SK-N-SH treated with all-trans-retinoic acid at 6 μM for 48 hours (cell line): ENCODE data around the gene PARD3B.

ENCODE experiments used
- ATAC-seq: fragments of 200-7000 bp; cut with Tn5 transposase; 3 replicates; pipeline ENCODE4 v1.9.1; 2020; ENCODE audit warnings: mild to moderate bottlenecking, moderate library complexity
- ARNTL ChIP-seq: fragments of 450-650 bp; formaldehyde crosslinking; IDR thresholded peaks from 2 replicates; pipeline ENCODE4 v1.5.0; 2020; ENCODE audit warnings: low read depth, mild to moderate bottlenecking, moderate library complexity, borderline replicate concordance
- BACH2 ChIP-seq: fragments of 250-450 bp; sonication (Bioruptor Pico); IDR thresholded peaks from 2 replicates; pipeline ENCODE4 v1.9.0; 2021; ENCODE audit warnings: mild to moderate bottlenecking, borderline replicate concordance
- CREB5 ChIP-seq: fragments of 250-450 bp; sonication (Bioruptor Pico); IDR thresholded peaks from 2 replicates; pipeline ENCODE4 v1.5.1; 2020; ENCODE audit warnings: low read depth, mild to moderate bottlenecking, moderate library complexity
- CSRNP3 ChIP-seq: fragments of 250-450 bp; sonication (Bioruptor Pico); IDR thresholded peaks from 2 replicates; pipeline ENCODE4 v1.5.1; 2021; ENCODE audit warnings: mild to moderate bottlenecking, moderate library complexity
- GLIS3 ChIP-seq: fragments of 250-450 bp; sonication (Bioruptor Pico); IDR thresholded peaks from 2 replicates; pipeline ENCODE4 v1.5.0; 2020; ENCODE audit warnings: mild to moderate bottlenecking, moderate library complexity
- ISL1 ChIP-seq: fragments of 250-450 bp; sonication (Bioruptor Pico); IDR thresholded peaks from 2 replicates; pipeline ENCODE4 v2.1.2; 2022; ENCODE audit warnings: mild to moderate bottlenecking, moderate library complexity
- OSR1 ChIP-seq: fragments of 250-450 bp; sonication (Bioruptor Pico); IDR thresholded peaks from 2 replicates; pipeline ENCODE4 v1.8.0; 2022; ENCODE audit warnings: moderate library complexity, mild to moderate bottlenecking, inconsistent platforms
- PATZ1 ChIP-seq: fragments of 250-450 bp; sonication (Bioruptor Pico); IDR thresholded peaks from 2 replicates; pipeline ENCODE4 v1.8.0; 2020; ENCODE audit warnings: mild to moderate bottlenecking, moderate library complexity, borderline replicate concordance
- POU6F1 ChIP-seq: fragments of 250-450 bp; sonication (Bioruptor Pico); IDR thresholded peaks from 2 replicates; pipeline ENCODE4 v1.8.0; 2021; ENCODE audit warnings: low read depth, mild to moderate bottlenecking, moderate library complexity, borderline replicate concordance
- PPARA ChIP-seq: fragments of 250-450 bp; sonication (Bioruptor Pico); IDR thresholded peaks from 2 replicates; pipeline ENCODE4 v1.5.0; 2020; ENCODE audit warnings: mild to moderate bottlenecking, borderline replicate concordance
- RARB ChIP-seq: fragments of 250-450 bp; sonication (Bioruptor Pico); IDR thresholded peaks from 2 replicates; pipeline ENCODE4 v1.8.0; 2021; ENCODE audit warnings: mild to moderate bottlenecking, moderate library complexity
- SNAI2 ChIP-seq: fragments of 250-450 bp; sonication (Bioruptor Pico); IDR thresholded peaks from 2 replicates; pipeline ENCODE4 v1.5.0; 2020; ENCODE audit warnings: mild to moderate bottlenecking, moderate library complexity
- TCF4 ChIP-seq: fragments of 250-450 bp; sonication (Bioruptor Pico); IDR thresholded peaks from 2 replicates; pipeline ENCODE4 v1.8.0; 2021; ENCODE audit warnings: mild to moderate bottlenecking, moderate library complexity, borderline replicate concordance
- ZC3H10 ChIP-seq: fragments of 250-450 bp; sonication (Bioruptor Pico); IDR thresholded peaks from 2 replicates; pipeline ENCODE4 v1.5.1; 2021; ENCODE audit warnings: mild to moderate bottlenecking, moderate library complexity
- ZFP3 ChIP-seq: fragments of 250-450 bp; sonication (Bioruptor Pico); IDR thresholded peaks from 2 replicates; pipeline ENCODE4 v1.5.0; 2020; ENCODE audit warnings: mild to moderate bottlenecking, moderate library complexity
- ZNF565 ChIP-seq: fragments of 450-650 bp; formaldehyde crosslinking; conservative IDR thresholded peaks from 2 replicates; pipeline ENCODE4 v1.5.0; 2020; ENCODE audit warnings: low read depth, mild to moderate bottlenecking, moderate library complexity
- ZNF70 ChIP-seq: fragments of 450-650 bp; formaldehyde crosslinking; IDR thresholded peaks from 2 replicates; pipeline ENCODE4 v1.5.0; 2020; ENCODE audit warnings: mild to moderate bottlenecking, moderate library complexity
- ZNF8 ChIP-seq: fragments of 450-650 bp; formaldehyde crosslinking; IDR thresholded peaks from 2 replicates; pipeline ENCODE4 v1.5.0; 2020; ENCODE audit warnings: mild to moderate bottlenecking, moderate library complexity

Gene PARD3B

GRCh38 chr2:205177546-205177945 lies 632.3 kb downstream of the PARD3B start (continued):
- TF ChIP-seq RARB (CRISPR knock-in tag) (no peak), POU6F1 (CRISPR knock-in tag) (no peak), CSRNP3 (CRISPR knock-in tag) (no peak), ZNF70 (CRISPR knock-in tag) (no peak)
- TF ChIP-seq, all 23 proteins: peak for 0

- no peak for ATAC-seq
- no peak for TF ChIP-seq POU6F1 (CRISPR knock-in tag)
- no peak for TF ChIP-seq ARNTL (CRISPR knock-in tag)
- TF ChIP-seq TCF4 (CRISPR knock-in tag): no peak
- no peak for TF ChIP-seq BACH2 (CRISPR knock-in tag)
- TF ChIP-seq ZNF8 (CRISPR knock-in tag): no peak
Observed at GRCh38 chr2:205180730-205181129, 635.5 kb downstream of the PARD3B start.

GRCh38 chr2:205187731-205188130 lies 642.5 kb downstream of the PARD3B start:
- no peak for TF ChIP-seq ISL1
- no peak for TF ChIP-seq OSR1 (CRISPR knock-in tag)
- TF ChIP-seq TCF4 (CRISPR knock-in tag): no peak
- TF ChIP-seq GLIS3: no peak
- no peak for TF ChIP-seq SNAI2 (CRISPR knock-in tag)
- TF ChIP-seq ZFP3 (CRISPR knock-in tag): no peak
- no peak for TF ChIP-seq ZC3H10 (CRISPR knock-in tag)
- TF ChIP-seq PPARA: no peak
- no peak for TF ChIP-seq CREB5 (CRISPR knock-in tag)
- TF ChIP-seq ZNF565 (CRISPR knock-in tag): no peak
- no peak for TF ChIP-seq ZNF8 (CRISPR knock-in tag)
- TF ChIP-seq BACH2 (CRISPR knock-in tag): no peak
- TF ChIP-seq PATZ1 (CRISPR knock-in tag): no peak
- no peak; the same call in 1 of the 3 replicates for ATAC-seq

- no peak for ATAC-seq
- TF ChIP-seq BACH2 (CRISPR knock-in tag) (no peak), CSRNP3 (CRISPR knock-in tag) (no peak), GLIS3 (no peak), SNAI2 (CRISPR knock-in tag) (no peak), POU6F1 (CRISPR knock-in tag) (no peak), ZNF8 (CRISPR knock-in tag) (no peak), CREB5 (CRISPR knock-in tag) (no peak), PATZ1 (CRISPR knock-in tag) (no peak), ZNF565 (CRISPR knock-in tag) (no peak)
Observed at GRCh38 chr2:205188239-205189138, 643.2 kb downstream of the PARD3B start.
